Fibroblast of villous mesenchyme (primary cell): ENCODE measurements around the gene CLMN. TPM values are rescaled to one million over a fixed set of nuclear protein-coding genes. Genes with fewer than 3 reads are reported as not detected.

Experiments used
- DNase-seq: peaks from one replicate; pipeline ENCODE4 v3.0.0-alpha.2; 2010; ENCODE audit warnings: low read depth
- H3K4me3 ChIP-seq: 2 replicates; pipeline ENCODE4 v1.5.1; 2011; ENCODE audit warnings: low read depth, mild to moderate bottlenecking, low read length
- CTCF ChIP-seq: IDR thresholded peaks from 2 replicates; pipeline ENCODE4 v1.5.1; 2012; ENCODE audit warnings: low read depth, mild to moderate bottlenecking, low read length; ENCODE audit not compliant: insufficient read depth
- total RNA-seq: library from RNA; depleted of rRNA; stranded (reverse); fragments of >200 nt; gene quantifications from 2 replicates; pipeline ENCODE4 v1.2.3, GENCODE V29; 2012

CLMN gene
- total RNA-seq, 1 donor, result 0.43 TPM

GRCh38 chr14:95317817-95318343 is 1.8 kb downstream of the CLMN start:
- no peak for DNase-seq
- TF ChIP-seq CTCF, result no peak
- no peak overlapping the region for H3K4me3 ChIP-seq

GRCh38 chr14:95316821-95317220 is 2.9 kb downstream of the CLMN start:
- no peak for DNase-seq
- no peak for TF ChIP-seq CTCF
- H3K4me3 ChIP-seq, result no peak overlapping the region

- H3K4me3 ChIP-seq, result no peak overlapping the region
- no peak for DNase-seq
- TF ChIP-seq CTCF, result no peak
Observed at GRCh38 chr14:95315579-95315978, 4.1 kb downstream of the CLMN start.

- no peak for DNase-seq
- no peak overlapping the region for H3K4me3 ChIP-seq
- no peak for TF ChIP-seq CTCF
Observed at GRCh38 chr14:95315156-95315555, 4.6 kb downstream of the CLMN start.

- no peak for TF ChIP-seq CTCF
- peak; percentile 12 for DNase-seq
- no peak overlapping the region for H3K4me3 ChIP-seq
Observed at GRCh38 chr14:95314609-95315008, 5.1 kb downstream of the CLMN start.

GRCh38 chr14:95313707-95314106 is 6.0 kb downstream of the CLMN start:
- no peak overlapping the region for H3K4me3 ChIP-seq
- no peak for TF ChIP-seq CTCF
- peak; percentile 76 for DNase-seq

GRCh38 chr14:95313190-95313589 is 6.5 kb downstream of the CLMN start:
- no peak overlapping the region for H3K4me3 ChIP-seq
- TF ChIP-seq CTCF, result no peak
- DNase-seq, result no peak
